Bronchial epithelial cell (primary cell): ENCODE data around the gene CD84. TPM values are rescaled to one million over a fixed set of nuclear protein-coding genes. Genes with fewer than 3 reads are reported as not detected.

ENCODE experiments used
- DNase-seq: peaks from one replicate; pipeline ENCODE4 v3.0.0-alpha.2; 2010; ENCODE audit warnings: low read depth
- FAIRE-seq: peaks from 2 replicates; lab custom pipeline; 2011; peaks lifted over from hg19 to GRCh38; lab: Jason Lieb, UNC
- H3K27me3 ChIP-seq: 2 replicates; pipeline ENCODE4 v1.5.1; 2011; ENCODE audit warnings: low read length; ENCODE audit not compliant: control insufficient read depth, insufficient read depth
- H3K36me3 ChIP-seq: 2 replicates; pipeline ENCODE4 v1.5.1; 2011; ENCODE audit warnings: low read length; ENCODE audit not compliant: control insufficient read depth, insufficient read depth
- H3K4me3 ChIP-seq: 2 replicates; pipeline ENCODE4 v1.5.1; 2011; ENCODE audit warnings: mild to moderate bottlenecking, low read depth, low read length, control low read depth
- total RNA-seq: library from RNA; depleted of rRNA; stranded (reverse); fragments of >200 nt; gene quantifications from 2 replicates; pipeline ENCODE4 v1.2.1, GENCODE V29; 2014
- TF ChIP-seq, protein P1 (sequence below): IDR thresholded peaks from 2 replicates; pipeline ENCODE4 v1.5.1; 2011; ENCODE audit warnings: mild to moderate bottlenecking, moderate library complexity, low read length, control low read depth, inconsistent platforms; ENCODE audit not compliant: insufficient read depth, severe bottlenecking

Gene CD84
- total RNA-seq, 1 donor from 2014 or later = not detected

DNA sequence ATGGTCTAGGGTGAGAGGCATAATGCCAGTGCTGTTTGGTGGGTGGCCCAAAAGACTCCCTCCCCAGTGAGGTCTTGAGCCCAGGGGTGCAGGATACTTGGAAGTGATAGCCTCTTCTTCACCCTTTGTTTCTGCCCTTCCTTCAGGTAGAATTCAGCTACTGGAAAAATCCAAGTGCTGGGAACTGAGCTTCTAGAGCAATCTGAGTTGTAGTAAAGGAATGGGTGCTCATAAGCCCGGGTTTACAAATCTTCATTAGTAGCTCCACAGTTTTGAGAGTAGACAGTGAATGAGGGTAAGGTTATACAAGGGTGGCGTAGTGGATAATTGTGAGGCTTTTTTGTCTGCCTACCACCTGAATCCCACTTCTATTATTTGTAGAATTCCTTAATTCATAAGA, 29.2 kb upstream of the CD84 start:
- TF ChIP-seq, protein P1, sequence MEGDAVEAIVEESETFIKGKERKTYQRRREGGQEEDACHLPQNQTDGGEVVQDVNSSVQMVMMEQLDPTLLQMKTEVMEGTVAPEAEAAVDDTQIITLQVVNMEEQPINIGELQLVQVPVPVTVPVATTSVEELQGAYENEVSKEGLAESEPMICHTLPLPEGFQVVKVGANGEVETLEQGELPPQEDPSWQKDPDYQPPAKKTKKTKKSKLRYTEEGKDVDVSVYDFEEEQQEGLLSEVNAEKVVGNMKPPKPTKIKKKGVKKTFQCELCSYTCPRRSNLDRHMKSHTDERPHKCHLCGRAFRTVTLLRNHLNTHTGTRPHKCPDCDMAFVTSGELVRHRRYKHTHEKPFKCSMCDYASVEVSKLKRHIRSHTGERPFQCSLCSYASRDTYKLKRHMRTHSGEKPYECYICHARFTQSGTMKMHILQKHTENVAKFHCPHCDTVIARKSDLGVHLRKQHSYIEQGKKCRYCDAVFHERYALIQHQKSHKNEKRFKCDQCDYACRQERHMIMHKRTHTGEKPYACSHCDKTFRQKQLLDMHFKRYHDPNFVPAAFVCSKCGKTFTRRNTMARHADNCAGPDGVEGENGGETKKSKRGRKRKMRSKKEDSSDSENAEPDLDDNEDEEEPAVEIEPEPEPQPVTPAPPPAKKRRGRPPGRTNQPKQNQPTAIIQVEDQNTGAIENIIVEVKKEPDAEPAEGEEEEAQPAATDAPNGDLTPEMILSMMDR = no peak

DNA sequence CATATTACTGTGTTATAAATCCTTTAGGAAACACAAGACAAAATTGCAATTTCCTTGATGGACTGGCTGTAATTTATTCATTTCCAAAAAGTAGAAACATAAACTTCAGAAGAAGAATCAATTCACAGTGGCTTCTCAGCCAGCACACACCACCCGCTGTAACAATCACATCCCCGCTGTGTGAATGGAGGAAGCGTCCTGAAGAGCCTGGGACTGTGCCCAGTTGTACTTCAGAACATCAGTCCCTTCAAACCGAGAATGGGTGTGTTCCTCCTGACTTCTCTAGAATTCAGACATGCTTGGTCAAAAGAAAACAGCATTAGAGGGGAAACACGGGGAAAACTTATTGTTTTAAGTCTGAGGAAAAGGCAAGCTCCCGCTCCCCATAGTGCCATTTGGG, 28.8 kb upstream of the CD84 start:
- no peak for DNase-seq
- FAIRE-seq = no peak
- Histone ChIP-seq H3K4me3 (no peak overlapping the region), H3K36me3 (no peaks in the 10 kb centered on the region), H3K27me3 (peaks cover 5% of the 10 kb centered on the region)
- TF ChIP-seq, protein P1 = no peak

More for the DNA sequence above, 29.2 kb upstream of the CD84 start:
- DNase-seq (no peak), FAIRE-seq (no peak)
- peaks cover 5% of the 10 kb centered on the region for H3K27me3 ChIP-seq
- no peak overlapping the region for H3K4me3 ChIP-seq
- H3K36me3 ChIP-seq = no peaks in the 10 kb centered on the region

DNA sequence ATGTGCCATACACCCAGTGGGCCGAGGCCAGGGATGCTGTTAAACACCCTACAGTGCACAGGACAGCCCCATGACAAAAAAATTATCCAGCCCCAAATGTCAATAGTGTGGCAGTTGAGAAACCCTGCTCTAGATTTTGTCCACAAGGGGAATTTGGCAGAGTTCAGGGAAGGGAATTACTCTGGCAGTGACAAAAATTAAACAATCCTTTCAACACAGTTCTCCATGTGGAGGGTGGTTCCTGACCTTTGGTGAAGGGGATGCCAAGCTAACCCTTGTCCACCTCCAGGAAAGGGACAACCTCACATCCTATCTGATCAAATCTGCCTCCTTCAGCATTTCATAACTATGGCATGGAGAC, 28.4 kb upstream of the CD84 start:
- H3K27me3 ChIP-seq = peaks cover 4% of the 10 kb centered on the region
- DNase-seq (no peak), FAIRE-seq (no peak)
- TF ChIP-seq, protein P1 = no peak
- H3K36me3 ChIP-seq = no peaks in the 10 kb centered on the region
- H3K4me3 ChIP-seq = no peak overlapping the region

DNA sequence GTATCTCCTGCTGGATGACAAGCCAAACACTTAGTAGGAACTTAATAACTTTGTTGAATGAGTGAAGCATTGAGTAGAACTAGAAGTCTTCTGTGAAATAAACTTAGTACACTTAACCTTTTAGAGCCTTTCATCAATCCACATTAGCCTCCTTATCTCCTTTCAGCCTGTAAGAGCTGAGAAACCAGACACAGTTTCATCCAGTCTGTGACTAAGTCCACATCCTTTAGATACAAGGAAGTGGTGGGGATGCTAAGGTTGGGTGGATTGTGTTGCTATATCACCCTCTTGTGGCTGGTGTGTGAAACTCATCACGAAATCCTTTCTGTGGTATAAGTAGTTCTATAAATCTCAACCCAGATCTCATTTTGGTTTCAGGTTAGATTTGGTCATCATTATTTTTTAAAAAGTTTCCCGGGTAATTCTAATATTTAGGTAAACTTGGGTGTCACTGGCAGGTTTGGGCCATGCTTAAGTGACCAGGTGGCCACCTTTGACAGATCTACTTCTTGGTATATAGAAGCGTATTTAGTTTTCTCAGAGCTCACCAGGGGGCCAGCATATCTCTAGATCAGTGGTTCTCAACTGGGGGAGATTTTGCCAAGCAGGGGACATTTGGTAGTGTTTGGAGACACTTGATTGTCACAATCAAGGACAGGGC, 27.8 kb upstream of the CD84 start:
- Histone ChIP-seq H3K27me3 (peaks cover 4% of the 10 kb centered on the region), H3K36me3 (no peaks in the 10 kb centered on the region), H3K4me3 (no peak overlapping the region)
- DNase-seq = peak; percentile 83
- peak; percentile 55 for FAIRE-seq
- TF ChIP-seq, protein P1 = peak; percentile 70

DNA sequence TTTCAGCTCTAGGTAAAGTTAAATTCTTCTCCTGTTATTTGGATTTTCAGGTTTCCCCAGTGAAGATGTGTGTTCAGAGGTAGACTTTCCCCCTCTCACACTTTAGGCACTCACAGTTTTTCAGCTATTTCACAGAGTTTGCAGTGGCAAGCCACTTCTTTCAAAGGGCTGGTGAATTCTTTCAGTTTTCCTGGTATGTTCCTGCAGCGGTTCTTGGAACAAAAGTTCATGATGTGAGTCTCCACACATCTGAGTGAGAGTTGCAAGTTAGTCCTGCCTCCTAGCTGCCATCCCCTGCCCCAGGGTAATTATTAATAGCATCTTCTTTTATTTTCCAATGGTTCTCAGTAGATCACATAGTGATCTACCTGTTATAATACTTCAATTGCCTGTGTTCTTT, 27.3 kb upstream of the CD84 start:
- TF ChIP-seq, protein P1 = no peak
- FAIRE-seq (no peak), DNase-seq (no peak)
- peaks cover 4% of the 10 kb centered on the region for H3K27me3 ChIP-seq
- H3K36me3 ChIP-seq = no peaks in the 10 kb centered on the region
- no peak overlapping the region for H3K4me3 ChIP-seq

DNA sequence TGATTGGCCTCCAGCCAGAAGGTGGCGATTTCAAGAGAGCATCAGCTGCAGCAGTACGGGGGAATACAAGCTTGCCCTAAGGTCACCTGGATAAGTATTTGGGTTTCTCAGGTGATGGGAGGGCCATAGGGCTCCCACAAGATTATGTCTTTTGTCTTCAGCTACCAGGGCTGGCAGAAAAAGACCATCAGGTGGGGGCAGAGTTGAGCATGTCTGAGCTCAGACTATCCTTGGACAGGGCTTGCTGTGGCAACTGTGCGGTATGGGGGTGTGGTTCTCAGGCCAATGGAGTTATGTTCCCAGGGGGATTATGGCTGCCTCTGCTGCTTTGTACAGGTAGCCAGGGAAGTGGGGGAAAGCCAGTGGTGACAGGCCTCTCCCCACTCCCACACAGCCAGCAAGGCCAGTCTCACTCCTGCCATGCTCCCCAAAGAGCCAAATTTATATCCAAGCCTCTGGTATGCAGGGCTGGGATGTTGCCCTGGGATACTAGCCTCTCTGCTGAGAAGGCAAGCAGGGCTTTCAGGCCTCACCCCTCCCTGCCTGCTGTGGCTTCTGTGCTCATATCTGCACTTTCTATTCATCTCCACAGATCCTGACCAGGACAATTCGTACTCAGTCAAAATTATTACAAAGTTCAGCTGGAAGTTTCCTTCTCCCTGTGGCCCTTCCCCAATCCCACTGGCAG, 26.6 kb upstream of the CD84 start:
- TF ChIP-seq, protein P1 = no peak
- Histone ChIP-seq H3K4me3 (no peak overlapping the region), H3K36me3 (no peaks in the 10 kb centered on the region), H3K27me3 (peaks cover 4% of the 10 kb centered on the region)
- DNase-seq (no peak), FAIRE-seq (no peak)
